Neutrophil (primary cell): Measurements from ENCODE around the gene ME3.

Experiments
- H3K27ac ChIP-seq: fragments of 200-600 bp; sonication (generic); 2 replicates; pipeline ENCODE4 v1.5.1; 2016; ENCODE audit warnings: mild to moderate bottlenecking, moderate library complexity
- H3K27me3 ChIP-seq: fragments of 200-600 bp; sonication (generic); 2 replicates; pipeline ENCODE4 v1.6.0; 2016; ENCODE audit warnings: mild to moderate bottlenecking
- H3K36me3 ChIP-seq: fragments of 200-600 bp; sonication (generic); 2 replicates; pipeline ENCODE4 v1.5.1; 2017
- H3K4me1 ChIP-seq, 2 experiments: fragments of 200-600 bp in 1 of 2; sonication (generic) in 1 of 2; 1 replicate in 1 of 2; 2 replicates in 1 of 2; pipeline versions ENCODE4 v1.5.1 to v1.6.1; 2013 to 2016; ENCODE audit warnings: low read depth in 1 of 2, low read length in 1 of 2, mild to moderate bottlenecking in 1 of 2, moderate library complexity in 1 of 2; ENCODE audit not compliant: control insufficient read depth in 1 of 2, insufficient read depth in 1 of 2
- H3K4me3 ChIP-seq, 2 experiments: fragments of 200-600 bp in 1 of 2; sonication (generic) in 1 of 2; 1 replicate in 1 of 2; 2 replicates in 1 of 2; pipeline ENCODE4 v1.5.1; 2013 to 2016; ENCODE audit warnings: low read depth in 1 of 2, low read length in 1 of 2, mild to moderate bottlenecking in 1 of 2, moderate library complexity in 1 of 2
- H3K9me3 ChIP-seq: fragments of 200-600 bp; sonication (generic); 2 replicates; pipeline ENCODE4 v1.5.1; 2016
- TF ChIP-seq, protein P1 (sequence below): fragments of 200-600 bp; sonication (generic); IDR thresholded peaks from 2 replicates; pipeline ENCODE4 v1.5.1; 2016; ENCODE audit warnings: antibody characterized with exemption

Gene ME3

DNA sequence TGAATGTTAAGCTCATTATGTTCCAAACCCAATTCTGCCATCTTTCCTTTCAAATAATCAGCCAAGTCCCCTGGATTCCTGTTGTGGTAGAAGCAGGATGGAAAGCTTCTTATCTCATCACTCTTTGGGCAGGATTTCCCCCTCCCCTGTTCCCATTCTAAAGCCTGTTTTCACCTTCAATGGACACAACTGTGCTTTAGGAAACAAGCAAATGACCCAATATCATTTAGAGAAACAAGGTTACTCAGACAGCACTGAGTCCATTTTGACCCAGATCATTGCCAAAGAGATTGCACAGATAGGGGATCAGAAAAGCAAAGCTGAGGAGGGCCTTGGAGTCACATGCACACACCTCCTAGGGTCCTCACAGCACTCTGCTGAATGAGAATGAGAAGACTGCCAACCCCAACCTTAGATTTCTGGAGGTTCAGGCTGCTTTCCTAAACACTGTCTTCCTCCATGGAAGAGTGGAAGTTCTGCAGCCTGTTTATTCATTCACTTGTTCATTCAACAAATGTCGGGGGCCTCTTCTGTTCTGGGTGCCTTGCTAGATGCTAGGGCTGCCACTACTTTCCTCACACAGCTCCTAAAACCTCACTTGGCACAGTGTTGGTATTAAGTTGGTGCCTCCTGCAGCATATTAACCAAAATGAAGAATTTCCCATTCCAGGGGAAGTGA lies 95.3 kb downstream of the ME3 start:
- no peaks in the 10 kb centered on the region for H3K9me3 ChIP-seq
- H3K27ac ChIP-seq = no peak overlapping the region
- H3K4me1 ChIP-seq = no peaks in the 10 kb centered on the region
- no peak overlapping the region for H3K4me3 ChIP-seq
- TF ChIP-seq, protein P1, sequence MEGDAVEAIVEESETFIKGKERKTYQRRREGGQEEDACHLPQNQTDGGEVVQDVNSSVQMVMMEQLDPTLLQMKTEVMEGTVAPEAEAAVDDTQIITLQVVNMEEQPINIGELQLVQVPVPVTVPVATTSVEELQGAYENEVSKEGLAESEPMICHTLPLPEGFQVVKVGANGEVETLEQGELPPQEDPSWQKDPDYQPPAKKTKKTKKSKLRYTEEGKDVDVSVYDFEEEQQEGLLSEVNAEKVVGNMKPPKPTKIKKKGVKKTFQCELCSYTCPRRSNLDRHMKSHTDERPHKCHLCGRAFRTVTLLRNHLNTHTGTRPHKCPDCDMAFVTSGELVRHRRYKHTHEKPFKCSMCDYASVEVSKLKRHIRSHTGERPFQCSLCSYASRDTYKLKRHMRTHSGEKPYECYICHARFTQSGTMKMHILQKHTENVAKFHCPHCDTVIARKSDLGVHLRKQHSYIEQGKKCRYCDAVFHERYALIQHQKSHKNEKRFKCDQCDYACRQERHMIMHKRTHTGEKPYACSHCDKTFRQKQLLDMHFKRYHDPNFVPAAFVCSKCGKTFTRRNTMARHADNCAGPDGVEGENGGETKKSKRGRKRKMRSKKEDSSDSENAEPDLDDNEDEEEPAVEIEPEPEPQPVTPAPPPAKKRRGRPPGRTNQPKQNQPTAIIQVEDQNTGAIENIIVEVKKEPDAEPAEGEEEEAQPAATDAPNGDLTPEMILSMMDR = no peak
- no peaks in the 10 kb centered on the region for H3K36me3 ChIP-seq
- no peaks in the 10 kb centered on the region for H3K27me3 ChIP-seq

DNA sequence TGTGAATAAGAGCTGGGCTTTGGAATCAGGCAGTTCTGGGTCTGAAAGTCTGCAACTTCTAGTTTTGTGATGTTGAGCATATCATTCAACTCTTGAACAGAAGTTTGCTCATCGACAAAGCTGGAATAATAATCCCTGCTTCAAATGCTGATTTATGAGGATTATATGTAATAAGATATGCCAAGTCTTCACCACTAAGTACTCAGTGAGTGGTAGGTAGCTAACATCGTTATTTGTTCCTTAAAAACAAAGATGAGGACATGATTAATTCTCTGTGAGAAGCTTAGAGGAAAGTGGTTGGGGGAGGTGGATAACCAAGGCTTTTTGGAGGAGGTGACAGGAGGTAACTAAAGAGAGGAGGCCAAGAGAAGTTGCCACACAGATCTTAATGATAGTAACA lies 96.5 kb downstream of the ME3 start:
- Histone ChIP-seq H3K27me3 (no peaks in the 10 kb centered on the region), H3K4me1 (no peaks in the 10 kb centered on the region), H3K9me3 (no peaks in the 10 kb centered on the region), H3K27ac (no peak overlapping the region), H3K36me3 (no peaks in the 10 kb centered on the region), H3K4me3 (no peak overlapping the region)
- TF ChIP-seq, protein P1 = no peak

DNA sequence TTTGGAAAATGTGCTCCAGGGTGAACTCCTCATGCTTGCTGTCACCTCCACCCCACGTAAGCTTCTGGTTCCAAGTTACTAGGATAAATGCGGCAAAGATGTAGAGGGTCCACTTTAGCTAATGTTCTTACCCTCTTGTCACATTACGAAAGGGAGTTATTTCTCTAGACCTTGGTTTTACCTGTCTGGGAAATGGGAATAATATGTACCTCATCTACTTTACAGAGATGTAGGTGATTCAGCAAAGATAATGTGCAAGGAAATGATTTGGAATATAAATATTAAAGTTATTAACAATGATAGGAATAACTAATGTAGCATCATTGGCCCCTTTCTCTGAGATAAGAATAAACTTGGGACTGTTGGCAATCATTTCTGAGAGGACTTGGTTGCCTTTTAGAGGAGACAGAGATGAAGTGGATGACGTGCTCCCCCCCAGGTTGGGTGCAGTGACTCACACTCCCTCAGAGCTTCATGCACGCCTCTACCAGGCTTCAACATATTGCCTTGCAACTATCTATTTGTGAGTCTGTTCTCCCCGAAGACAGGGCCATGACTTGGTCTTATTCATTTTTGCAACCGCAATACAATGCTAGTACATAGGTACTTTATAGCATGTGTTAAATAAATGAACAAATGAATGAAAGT lies 97.1 kb downstream of the ME3 start:
- Histone ChIP-seq H3K4me3 (no peak overlapping the region), H3K27ac (no peak overlapping the region), H3K36me3 (no peaks in the 10 kb centered on the region), H3K4me1 (no peaks in the 10 kb centered on the region), H3K9me3 (no peaks in the 10 kb centered on the region), H3K27me3 (no peaks in the 10 kb centered on the region)
- TF ChIP-seq, protein P1 = no peak

DNA sequence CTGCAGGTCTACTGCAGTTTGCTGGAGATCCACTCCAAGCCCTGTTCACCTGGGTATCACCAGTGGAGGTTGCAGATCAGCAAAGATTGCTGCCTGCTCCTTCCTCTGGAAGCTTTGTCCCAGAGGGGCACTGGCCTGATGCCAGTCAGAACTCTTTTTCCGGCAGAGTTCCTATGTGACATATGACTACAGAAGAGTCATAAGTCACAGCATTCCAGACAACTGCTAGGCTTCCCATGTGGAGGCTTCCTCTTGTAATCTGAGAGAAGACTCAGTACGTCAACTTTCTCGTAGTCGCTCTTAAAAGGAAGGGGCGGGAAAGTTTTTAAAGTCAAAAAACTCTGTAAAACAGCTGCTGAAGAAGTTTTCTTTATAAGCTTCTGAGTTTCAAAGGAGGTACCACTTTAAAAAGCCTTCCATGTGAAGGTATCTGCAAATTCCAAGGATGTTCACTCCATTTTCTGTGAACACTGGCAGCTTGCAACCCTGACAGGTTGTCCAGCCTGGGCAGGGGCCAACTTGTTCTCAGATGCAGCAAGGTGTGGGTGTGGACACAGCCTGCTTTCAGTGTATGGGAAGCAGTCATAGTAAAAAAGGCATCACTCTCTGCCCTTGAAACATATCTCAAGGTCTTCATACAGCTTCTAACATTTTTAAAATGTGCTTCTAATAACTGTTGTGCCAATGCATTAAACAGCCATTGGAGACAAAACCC lies 97.8 kb downstream of the ME3 start:
- H3K27ac ChIP-seq = no peak overlapping the region
- no peaks in the 10 kb centered on the region for H3K9me3 ChIP-seq
- TF ChIP-seq, protein P1 = no peak
- no peaks in the 10 kb centered on the region for H3K36me3 ChIP-seq
- H3K27me3 ChIP-seq = no peaks in the 10 kb centered on the region
- no peaks in the 10 kb centered on the region for H3K4me1 ChIP-seq
- H3K4me3 ChIP-seq = no peak overlapping the region

DNA sequence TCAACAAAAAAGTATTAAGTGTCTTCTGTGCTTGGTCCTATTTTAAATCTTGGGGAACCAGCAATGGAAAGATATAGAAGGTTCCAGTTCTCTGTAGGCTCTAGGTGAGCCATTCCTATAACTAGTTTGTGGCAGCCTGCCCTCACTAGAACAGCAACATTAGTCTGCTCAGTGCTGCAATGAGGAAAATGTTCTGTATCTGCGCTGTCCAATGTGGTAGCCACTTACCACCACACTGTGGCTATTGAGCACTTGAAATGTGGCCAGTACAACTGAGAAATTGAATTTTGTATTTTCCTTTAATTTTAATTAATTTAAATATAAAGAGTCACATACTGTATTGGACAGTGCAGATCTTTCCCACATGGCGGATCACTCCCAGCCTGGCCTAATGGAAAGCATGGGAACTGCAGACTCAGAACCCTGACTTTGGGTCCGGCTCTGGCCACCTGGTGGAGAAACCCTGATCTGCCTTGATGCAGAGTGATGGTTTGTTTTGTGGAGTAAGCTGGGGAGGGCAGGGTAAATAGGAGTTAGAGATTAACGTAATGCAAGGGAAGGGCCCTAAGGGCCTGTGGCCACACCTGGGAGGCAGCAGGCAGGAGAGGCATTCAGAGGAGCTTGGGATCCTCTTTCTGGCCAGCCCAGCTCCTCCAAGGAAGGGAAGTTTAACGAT lies 101.0 kb downstream of the ME3 start:
- Histone ChIP-seq H3K36me3 (no peaks in the 10 kb centered on the region), H3K9me3 (no peaks in the 10 kb centered on the region), H3K27me3 (no peaks in the 10 kb centered on the region), H3K4me1 (no peaks in the 10 kb centered on the region), H3K27ac (no peak overlapping the region), H3K4me3 (no peak overlapping the region)
- TF ChIP-seq, protein P1 = no peak
